DND-41 (cell line): ENCODE measurements around the gene GPR61.

Source experiments
- ATAC-seq: fragments of 200-7000 bp; cut with Tn5 transposase; 3 replicates; pipeline ENCODE4 v1.9.1; 2021; ENCODE audit warnings: low read depth; ENCODE audit not compliant: insufficient read depth
- DNase-seq: peaks from one replicate; pipeline ENCODE4 v3.0.0-alpha.2; 2020
- H2AFZ ChIP-seq: 2 replicates; pipeline ENCODE4 v1.6.0; 2012; ENCODE audit warnings: low read depth, low read length
- H3K27ac ChIP-seq: 2 replicates; pipeline ENCODE4 v1.5.1; 2012; ENCODE audit warnings: low read length, inconsistent platforms
- H3K27me3 ChIP-seq: fragments of 200-600 bp; sonication (generic); 2 replicates; pipeline ENCODE4 v1.6.0; 2012; ENCODE audit warnings: low read length, mild to moderate bottlenecking, inconsistent platforms; ENCODE audit not compliant: insufficient read depth, poor library complexity
- H3K36me3 ChIP-seq: 2 replicates; pipeline ENCODE4 v1.5.1; 2012; ENCODE audit warnings: low read length, inconsistent platforms; ENCODE audit not compliant: insufficient read depth
- H3K4me1 ChIP-seq: 2 replicates; pipeline ENCODE4 v1.5.1; 2012; ENCODE audit warnings: mild to moderate bottlenecking, low read length; ENCODE audit not compliant: insufficient read depth
- H3K4me2 ChIP-seq: 2 replicates; pipeline ENCODE4 v1.6.0; 2012; ENCODE audit warnings: mild to moderate bottlenecking, moderate library complexity, low read length, inconsistent platforms; ENCODE audit not compliant: insufficient read depth
- H3K4me3 ChIP-seq, 2 experiments: fragments of 200-600 bp in 1 of 2; shearing (Covaris generic) in 1 of 2; 2 replicates each; pipeline ENCODE4 v1.5.1; 2012 to 2016; ENCODE audit warnings: inconsistent platforms in 2 of 2, low read length in 2 of 2, mild to moderate bottlenecking in 2 of 2, low read depth in 1 of 2, moderate library complexity in 1 of 2
- H3K79me2 ChIP-seq: 2 replicates; pipeline ENCODE4 v1.6.0; 2012; ENCODE audit warnings: low read length, inconsistent platforms; ENCODE audit not compliant: insufficient read depth
- H3K9ac ChIP-seq: 2 replicates; pipeline ENCODE4 v1.6.0; 2012; ENCODE audit warnings: low read depth, mild to moderate bottlenecking, inconsistent platforms, low read length, moderate library complexity
- H3K9me3 ChIP-seq: 2 replicates; pipeline ENCODE4 v1.5.1; 2012; ENCODE audit warnings: low read length, moderate library complexity, mild to moderate bottlenecking, inconsistent platforms; ENCODE audit not compliant: insufficient read depth, severe bottlenecking
- H4K20me1 ChIP-seq: 2 replicates; pipeline ENCODE4 v1.6.0; 2012; ENCODE audit warnings: low read length; ENCODE audit not compliant: insufficient read depth
- EZH2 ChIP-seq: IDR thresholded peaks from 3 replicates; pipeline ENCODE4 v1.6.1; 2012; ENCODE audit warnings: borderline replicate concordance, low read depth, mild to moderate bottlenecking, moderate library complexity, low read length, inconsistent platforms; ENCODE audit not compliant: severe bottlenecking
- TF ChIP-seq, protein P1 (sequence below): IDR thresholded peaks from 2 replicates; pipeline ENCODE4 v1.5.1; 2012; ENCODE audit warnings: borderline replicate concordance, low read length, moderate library complexity, mild to moderate bottlenecking; ENCODE audit not compliant: poor library complexity, severe bottlenecking; ENCODE audit errors: extremely low read depth

The GPR61 gene

DNA sequence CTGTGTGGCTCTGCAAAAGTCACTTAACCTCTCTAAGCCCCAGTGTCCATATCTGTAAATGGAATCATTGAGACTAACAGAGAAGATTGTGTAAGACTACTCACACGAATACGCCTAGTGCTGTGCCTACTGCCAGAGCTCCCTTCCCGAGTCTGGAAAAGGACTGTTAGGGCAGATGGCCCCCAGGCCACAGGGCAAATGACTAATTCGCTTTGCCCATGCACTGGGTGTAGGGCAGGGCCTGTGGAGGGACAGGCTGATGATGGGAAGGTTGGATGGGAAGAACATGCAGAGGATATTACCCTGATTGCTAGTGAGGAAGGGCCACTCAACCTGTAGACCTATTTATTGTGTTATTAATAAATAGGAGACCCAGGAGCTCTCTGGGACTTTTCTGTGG, 4.2 kb upstream of the GPR61 start:
- H3K9ac ChIP-seq = no peak overlapping the region
- ATAC-seq (no peak), DNase-seq (no peak)
- H3K79me2 ChIP-seq = no peaks in the 10 kb centered on the region
- no peaks in the 10 kb centered on the region for H3K9me3 ChIP-seq
- no peak overlapping the region for H3K4me2 ChIP-seq
- H3K27me3 ChIP-seq = no peaks in the 10 kb centered on the region
- no peaks in the 10 kb centered on the region for H4K20me1 ChIP-seq
- no peaks in the 10 kb centered on the region for H3K36me3 ChIP-seq
- H3K27ac ChIP-seq = no peak overlapping the region
- TF ChIP-seq EZH2 = no peak
- TF ChIP-seq, protein P1, sequence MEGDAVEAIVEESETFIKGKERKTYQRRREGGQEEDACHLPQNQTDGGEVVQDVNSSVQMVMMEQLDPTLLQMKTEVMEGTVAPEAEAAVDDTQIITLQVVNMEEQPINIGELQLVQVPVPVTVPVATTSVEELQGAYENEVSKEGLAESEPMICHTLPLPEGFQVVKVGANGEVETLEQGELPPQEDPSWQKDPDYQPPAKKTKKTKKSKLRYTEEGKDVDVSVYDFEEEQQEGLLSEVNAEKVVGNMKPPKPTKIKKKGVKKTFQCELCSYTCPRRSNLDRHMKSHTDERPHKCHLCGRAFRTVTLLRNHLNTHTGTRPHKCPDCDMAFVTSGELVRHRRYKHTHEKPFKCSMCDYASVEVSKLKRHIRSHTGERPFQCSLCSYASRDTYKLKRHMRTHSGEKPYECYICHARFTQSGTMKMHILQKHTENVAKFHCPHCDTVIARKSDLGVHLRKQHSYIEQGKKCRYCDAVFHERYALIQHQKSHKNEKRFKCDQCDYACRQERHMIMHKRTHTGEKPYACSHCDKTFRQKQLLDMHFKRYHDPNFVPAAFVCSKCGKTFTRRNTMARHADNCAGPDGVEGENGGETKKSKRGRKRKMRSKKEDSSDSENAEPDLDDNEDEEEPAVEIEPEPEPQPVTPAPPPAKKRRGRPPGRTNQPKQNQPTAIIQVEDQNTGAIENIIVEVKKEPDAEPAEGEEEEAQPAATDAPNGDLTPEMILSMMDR = no peak
- no peak overlapping the region for H3K4me3 ChIP-seq
- no peak overlapping the region for H2AFZ ChIP-seq
- H3K4me1 ChIP-seq = peaks cover 13% of the 10 kb centered on the region

DNA sequence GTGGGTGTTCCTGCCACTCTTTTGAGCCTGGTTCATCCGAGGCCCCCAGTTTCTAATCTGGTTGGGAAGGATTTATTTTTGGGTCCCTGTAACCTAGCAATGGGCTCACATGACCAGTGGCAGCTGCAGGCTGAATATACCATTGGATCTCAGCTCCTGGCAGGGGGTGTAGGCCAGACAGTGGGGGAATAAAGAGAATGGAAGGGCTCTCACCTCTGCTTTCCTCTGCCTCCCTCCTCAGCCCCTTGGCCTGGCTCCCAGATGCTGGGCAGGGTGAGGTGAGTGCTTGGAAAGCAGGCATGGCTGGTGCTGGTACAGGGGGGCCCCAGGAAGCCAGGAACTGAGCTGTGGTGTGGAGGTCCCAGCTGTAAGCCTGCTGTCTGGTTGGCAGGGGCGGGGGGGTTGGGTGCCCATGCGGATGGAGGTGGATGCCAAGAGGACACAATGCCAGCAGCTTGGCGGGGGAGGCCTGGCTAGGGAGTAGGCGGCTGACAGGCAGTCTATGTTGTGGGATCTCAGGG, 3.6 kb upstream of the GPR61 start:
- H3K4me1 ChIP-seq = peaks cover 13% of the 10 kb centered on the region
- no peak overlapping the region for H3K9ac ChIP-seq
- H3K9me3 ChIP-seq = no peaks in the 10 kb centered on the region
- H4K20me1 ChIP-seq = no peaks in the 10 kb centered on the region
- no peak for TF ChIP-seq EZH2
- TF ChIP-seq, protein P1 = no peak
- H3K4me3 ChIP-seq = no peak overlapping the region
- no peak for ATAC-seq
- H3K27ac ChIP-seq = no peak overlapping the region
- H2AFZ ChIP-seq = no peak overlapping the region
- H3K27me3 ChIP-seq = peaks cover 2% of the 10 kb centered on the region
- no peak overlapping the region for H3K4me2 ChIP-seq
- H3K79me2 ChIP-seq = no peaks in the 10 kb centered on the region
- no peak for DNase-seq
- no peaks in the 10 kb centered on the region for H3K36me3 ChIP-seq

DNA sequence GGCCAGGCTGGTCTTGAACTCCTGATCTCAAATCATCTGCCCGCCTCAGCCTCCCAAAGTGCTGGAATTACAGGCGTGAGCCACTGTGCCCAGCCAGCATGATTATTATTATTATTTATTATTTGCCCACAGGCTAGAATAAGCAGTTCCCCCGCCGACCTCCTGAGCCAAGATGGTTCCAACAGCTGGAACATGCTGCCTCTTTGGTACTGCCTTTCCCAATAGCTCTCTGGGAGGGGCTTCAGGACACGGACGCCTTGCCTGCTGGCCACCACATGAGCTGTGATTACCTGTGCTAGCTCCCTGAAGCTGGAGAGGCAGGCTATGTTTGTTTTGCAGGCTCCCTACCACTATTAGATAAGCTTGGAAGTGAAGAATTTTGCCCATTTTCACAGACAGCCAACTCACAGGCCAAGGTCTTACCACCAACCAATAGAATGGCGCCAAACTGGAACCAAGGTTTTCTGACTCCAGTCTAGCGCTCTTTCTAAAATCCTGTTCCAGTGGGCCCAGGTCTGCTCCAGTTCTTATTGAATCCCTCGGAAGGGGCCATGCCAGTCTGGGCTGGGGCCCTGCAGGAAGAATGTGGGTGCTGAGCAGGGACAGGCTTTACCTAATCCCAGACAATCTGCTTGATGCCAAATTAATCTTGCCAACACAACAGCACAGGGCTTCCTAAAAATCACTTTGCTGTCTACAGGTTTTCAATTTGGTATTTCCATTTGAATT, 2.1 kb upstream of the GPR61 start:
- Histone ChIP-seq H3K27me3 (peaks cover 2% of the 10 kb centered on the region), H3K4me2 (no peak overlapping the region), H3K9me3 (no peaks in the 10 kb centered on the region), H3K36me3 (no peaks in the 10 kb centered on the region), H3K9ac (no peak overlapping the region), H2AFZ (no peak overlapping the region), H3K79me2 (no peaks in the 10 kb centered on the region), H3K4me3 (no peak overlapping the region), H3K27ac (no peak overlapping the region), H3K4me1 (peaks cover 4% of the 10 kb centered on the region), H4K20me1 (no peaks in the 10 kb centered on the region)
- DNase-seq (no peak), ATAC-seq (no peak)
- TF ChIP-seq EZH2 = no peak
- TF ChIP-seq, protein P1 = no peak
